NT2/D1 (cell line): ENCODE results near the gene PTPRT.

Experiments used
- DNase-seq: peaks from one replicate; pipeline ENCODE4 v3.0.0-alpha.2; 2011; ENCODE audit warnings: low read depth, low spot score
- H3K27me3 ChIP-seq: 2 replicates; pipeline ENCODE4 v1.6.0; 2011; ENCODE audit warnings: mild to moderate bottlenecking; ENCODE audit not compliant: insufficient read length, insufficient read depth
- H3K36me3 ChIP-seq: 2 replicates; pipeline ENCODE4 v1.6.1; 2011; ENCODE audit warnings: mild to moderate bottlenecking, low read length, mixed read lengths; ENCODE audit not compliant: insufficient read depth, insufficient read length
- H3K4me1 ChIP-seq: 2 replicates; pipeline ENCODE4 v1.5.1; 2011; ENCODE audit not compliant: insufficient read depth, insufficient read length
- H3K4me3 ChIP-seq: 2 replicates; pipeline ENCODE4 v1.5.1; 2011; ENCODE audit warnings: low read depth; ENCODE audit not compliant: insufficient read length
- H3K9ac ChIP-seq: 2 replicates; pipeline ENCODE4 v1.6.0; 2011; ENCODE audit warnings: low read depth; ENCODE audit not compliant: insufficient read length
- H3K9me3 ChIP-seq: 2 replicates; pipeline ENCODE4 v1.5.1; 2011; ENCODE audit warnings: mild to moderate bottlenecking, low read length; ENCODE audit not compliant: insufficient read depth
- SUZ12 ChIP-seq: IDR thresholded peaks from 2 replicates; pipeline ENCODE4 v1.6.1; 2011; ENCODE audit not compliant: insufficient read length, insufficient read depth; ENCODE audit errors: extremely low read depth
- YY1 ChIP-seq: IDR thresholded peaks from 2 replicates; pipeline ENCODE4 v1.6.1; 2011; ENCODE audit not compliant: insufficient read length, insufficient read depth
- ZNF274 ChIP-seq: IDR thresholded peaks from 2 replicates; pipeline ENCODE4 v1.6.1; 2011; ENCODE audit warnings: mild to moderate bottlenecking, low read depth, low read length

The PTPRT gene

GRCh38 chr20:42588847-42589246 is 600.9 kb downstream of the PTPRT start:
- no peak overlapping the region for H3K9ac ChIP-seq
- no peaks in the 10 kb centered on the region for H3K36me3 ChIP-seq
- H3K27me3 ChIP-seq, result no peaks in the 10 kb centered on the region
- no peaks in the 10 kb centered on the region for H3K9me3 ChIP-seq
- H3K4me3 ChIP-seq, result no peak overlapping the region
- no peak for TF ChIP-seq ZNF274
- no peak for TF ChIP-seq SUZ12
- TF ChIP-seq YY1, result no peak
- H3K4me1 ChIP-seq, result peaks cover 2% of the 10 kb centered on the region
- DNase-seq, result no peak

GRCh38 chr20:42587427-42587826 is 602.3 kb downstream of the PTPRT start:
- no peaks in the 10 kb centered on the region for H3K27me3 ChIP-seq

GRCh38 chr20:42581311-42581710 is 608.4 kb downstream of the PTPRT start:
- Histone ChIP-seq H3K9me3 (no peaks in the 10 kb centered on the region), H3K4me3 (no peak overlapping the region), H3K4me1 (no peaks in the 10 kb centered on the region), H3K27me3 (no peaks in the 10 kb centered on the region), H3K36me3 (no peaks in the 10 kb centered on the region), H3K9ac (no peak overlapping the region)
- TF ChIP-seq YY1, result no peak
- no peak for TF ChIP-seq ZNF274
- no peak for DNase-seq

More at GRCh38 chr20:42587427-42587826, 602.3 kb downstream of the PTPRT start:
- Histone ChIP-seq H3K36me3 (no peaks in the 10 kb centered on the region), H3K9ac (no peak overlapping the region), H3K4me3 (no peak overlapping the region), H3K4me1 (peaks cover 2% of the 10 kb centered on the region), H3K9me3 (no peaks in the 10 kb centered on the region)
- DNase-seq, result no peak
- TF ChIP-seq YY1, result no peak
- TF ChIP-seq ZNF274, result no peak
- no peak for TF ChIP-seq SUZ12

DNA sequence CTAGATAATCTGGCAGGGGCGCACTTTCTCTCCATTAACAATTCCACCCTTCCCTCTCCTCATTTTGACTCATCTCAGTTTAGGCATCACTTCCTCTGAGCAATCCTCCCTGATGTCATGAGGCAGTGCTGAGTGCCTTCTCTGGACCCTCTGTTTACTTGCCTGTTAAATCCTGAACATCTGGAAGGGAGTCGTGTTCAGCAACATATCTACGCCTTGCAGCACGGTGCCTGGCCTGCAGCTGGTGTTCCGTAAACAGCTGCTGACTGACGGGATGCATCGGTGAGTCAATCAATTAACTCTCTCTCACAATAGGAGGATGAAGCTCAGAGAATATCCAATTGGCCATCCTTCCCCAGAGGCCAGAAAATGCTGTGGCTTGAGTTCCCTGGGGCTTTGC is 613.5 kb downstream of the PTPRT start:
- no peak overlapping the region for H3K4me3 ChIP-seq
- H3K4me1 ChIP-seq, result no peaks in the 10 kb centered on the region
- no peak for DNase-seq
- H3K27me3 ChIP-seq, result no peaks in the 10 kb centered on the region
- H3K36me3 ChIP-seq, result no peaks in the 10 kb centered on the region
- no peak overlapping the region for H3K9ac ChIP-seq
- TF ChIP-seq ZNF274, result no peak
- no peak for TF ChIP-seq SUZ12
- TF ChIP-seq YY1, result no peak
- H3K9me3 ChIP-seq, result no peaks in the 10 kb centered on the region

DNA sequence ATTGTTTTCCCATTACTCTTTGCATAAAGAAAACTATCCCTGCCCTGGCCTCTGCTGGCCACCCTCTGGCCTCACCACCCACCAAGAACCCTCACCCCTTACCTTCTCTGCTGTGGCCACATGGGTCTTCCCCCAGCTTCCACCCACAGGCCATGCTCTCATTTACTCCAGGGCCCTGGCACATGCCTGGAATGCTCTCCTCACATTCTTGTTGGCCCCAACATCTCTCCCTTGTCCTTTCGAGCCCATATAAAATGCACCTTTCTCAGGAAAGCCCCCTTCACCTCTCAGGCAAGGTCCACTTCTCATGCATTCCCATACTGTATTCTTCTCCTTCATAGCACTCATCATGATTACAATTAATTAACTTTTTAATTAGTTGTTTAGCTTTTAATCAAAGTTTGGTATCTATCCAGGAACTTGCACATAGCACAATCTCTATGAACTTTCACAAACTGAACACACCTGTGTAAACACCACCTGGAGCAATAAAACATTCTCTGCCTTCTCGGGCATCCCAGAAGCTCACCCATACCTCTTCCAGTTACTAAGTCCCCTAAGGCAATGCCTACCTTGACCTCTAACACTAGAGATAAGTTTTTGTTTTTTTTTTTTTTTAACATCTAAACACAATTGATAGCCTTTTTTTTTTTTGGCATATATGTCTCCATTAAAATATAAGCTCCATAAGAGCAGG is 617.2 kb downstream of the PTPRT start:
- no peak overlapping the region for H3K9ac ChIP-seq
- H3K4me1 ChIP-seq, result no peaks in the 10 kb centered on the region
- no peak overlapping the region for H3K4me3 ChIP-seq
- TF ChIP-seq SUZ12 (no peak), ZNF274 (no peak), YY1 (no peak)
- H3K9me3 ChIP-seq, result no peaks in the 10 kb centered on the region
- H3K36me3 ChIP-seq, result no peaks in the 10 kb centered on the region
- DNase-seq, result no peak
- H3K27me3 ChIP-seq, result no peaks in the 10 kb centered on the region

DNA sequence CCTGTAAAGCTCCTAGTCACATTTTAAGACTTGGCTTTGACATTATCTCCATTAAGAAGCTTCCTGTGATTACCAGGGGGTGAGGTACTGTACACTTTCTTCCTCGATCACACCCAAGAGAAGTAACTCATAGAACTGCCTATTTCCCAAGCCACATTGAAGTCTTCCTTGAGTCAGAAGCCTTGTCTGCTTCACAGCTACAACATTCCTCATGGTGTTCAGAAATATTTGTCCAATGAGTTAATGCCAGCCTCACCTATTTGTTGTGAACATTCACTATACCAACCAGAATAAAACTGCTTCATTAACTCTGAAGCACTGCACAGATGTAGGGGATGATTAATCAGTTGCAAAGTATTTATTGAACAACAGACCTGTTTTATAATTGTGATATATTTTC is 622.3 kb downstream of the PTPRT start:
- Histone ChIP-seq H3K36me3 (no peaks in the 10 kb centered on the region), H3K9ac (no peak overlapping the region), H3K4me1 (no peaks in the 10 kb centered on the region), H3K27me3 (no peaks in the 10 kb centered on the region), H3K4me3 (no peak overlapping the region), H3K9me3 (no peaks in the 10 kb centered on the region)
- TF ChIP-seq SUZ12 (no peak), ZNF274 (no peak), YY1 (no peak)
- DNase-seq, result no peak

- Histone ChIP-seq H3K9me3 (no peaks in the 10 kb centered on the region), H3K36me3 (no peaks in the 10 kb centered on the region), H3K4me3 (no peak overlapping the region), H3K4me1 (no peaks in the 10 kb centered on the region), H3K27me3 (no peaks in the 10 kb centered on the region), H3K9ac (no peak overlapping the region)
- TF ChIP-seq ZNF274, result no peak
- TF ChIP-seq SUZ12, result no peak
- TF ChIP-seq YY1, result no peak
- DNase-seq, result no peak
These were observed 624.3 kb downstream of the PTPRT start for GRCh38 chr20:42565235-42565995.

- DNase-seq, result no peak
- H3K9me3 ChIP-seq, result no peaks in the 10 kb centered on the region; the same call in 1 of the 2 replicates
- no peak overlapping the region for H3K4me3 ChIP-seq
- no peaks in the 10 kb centered on the region for H3K27me3 ChIP-seq
- no peaks in the 10 kb centered on the region for H3K36me3 ChIP-seq
- H3K4me1 ChIP-seq, result no peaks in the 10 kb centered on the region
- no peak for TF ChIP-seq SUZ12
- H3K9ac ChIP-seq, result no peak overlapping the region
These were observed 630.0 kb downstream of the PTPRT start for GRCh38 chr20:42559665-42560064.
